Ovary (tissue), 9 donors: Measurements from ENCODE around the gene SSU72. TPM values are rescaled to one million over a fixed set of nuclear protein-coding genes. Genes with fewer than 3 reads are reported as not detected.
A peak's percentile ranks its signal among the peaks of the same experiment; 100 is the strongest.

Experiments
- DNase-seq, 5 donors: peaks; one replicate each; pipeline ENCODE4 v3.0.0-alpha.2; 2019 to 2020
- H3K27ac ChIP-seq, 2 donors: fragments of 200-600 bp; one replicate each; pipeline versions ENCODE4 v1.5.1 to v1.8.0; 2019 to 2022
- H3K27me3 ChIP-seq: fragments of 200-600 bp; one replicate; pipeline ENCODE4 v1.8.0; 2022
- H3K36me3 ChIP-seq: fragments of 200-600 bp; sonication (generic); one replicate; pipeline ENCODE4 v1.5.1; 2019
- H3K4me1 ChIP-seq: one replicate; pipeline ENCODE4 v1.8.1; 2013; ENCODE audit warnings: mild to moderate bottlenecking, moderate library complexity; ENCODE audit not compliant: insufficient read depth
- H3K4me3 ChIP-seq: fragments of 200-600 bp; sonication (generic); one replicate; pipeline ENCODE4 v1.5.1; 2017
- H3K9me3 ChIP-seq, 2 donors: fragments of 200-600 bp in 1 of 2; sonication (generic) in 1 of 2; one replicate each; pipeline versions ENCODE4 v1.5.1 to v1.8.1; 2013 to 2019; ENCODE audit warnings: mild to moderate bottlenecking in 1 of 2, moderate library complexity in 1 of 2
- EP300 ChIP-seq: sonication (generic); formaldehyde crosslinking; IDR thresholded peaks from one replicate; pipeline ENCODE4 v1.6.1; 2017; ENCODE audit warnings: antibody characterized with exemption
- POLR2A ChIP-seq: fragments of 450-650 bp; IDR thresholded peaks from one replicate; pipeline ENCODE4 v1.6.1; 2017; ENCODE audit warnings: antibody characterized with exemption, mild to moderate bottlenecking, moderate library complexity
- WGBS, 3 donors: extraction: QIAGEN DNeasy Blood & Tissue Kit in 1 of 3; methylation state at CpG; one replicate each; pipeline versions ENCODE4 v1.1.5 to v1.1.7; 2013 to 2017; 5-methylcytosine and 5-hydroxymethylcytosine counted together
- intact Hi-C, 4 donors: fragments of 100-400 bp; cut with DNase I; formaldehyde crosslinking; loops; one replicate each; pipeline versions ENCODE4 v1.11.0 to v1.15.1; 2022 to 2023
- polyA plus RNA-seq, 2 donors: library from polyadenylated mRNA; stranded (reverse); fragments of 200-250 nt in 1 of 2; fragments of 350-450 nt in 1 of 2; fragmentation: Illumina TruSeq in 1 of 2; extraction: RNeasy Lipid Tissue Mini Kit (QIAGEN cat#74804) in 1 of 2; gene quantifications; one replicate each; pipeline ENCODE4 v1.2.3, GENCODE V29; 2013 to 2014
- total RNA-seq, 7 donors: library from RNA; depleted of rRNA in 2 of 7; stranded (reverse); fragments of >200 nt in 2 of 7; fragmentation: NEBNext Ultra II Directional in 3 of 7; extraction: Animal tissue kit (Norgen Biotek cat#: 25700) in 3 of 7; gene quantifications; one replicate each; pipeline versions ENCODE4 v1.1.0 to v1.2.4, GENCODE V29; 2016 to 2023
- TF ChIP-seq, protein P1 (sequence below), 3 donors: fragments of 450-650 bp in 2 of 3; fragments of 200-600 bp in 1 of 3; IDR thresholded peaks; one replicate each; pipeline versions ENCODE4 v1.5.1 to v1.8.0; 2016 to 2022; ENCODE audit warnings: antibody characterized with exemption in 3 of 3, mild to moderate bottlenecking in 1 of 3
- donor health status: DM: no; HTN: no; CAD: no; lungs with moderate emphysema.
- donor health status: DM: no; HTN: no; CAD: no.
- donor health status: Bipolar disorder and iron deficiency.
- donor health status: DM: yes; HTN: yes; CAD: no.
- donor health status: DM: no; HTN: no; CAD: no.
- donor health status: DM: yes; HTN: yes; CAD: no.

The SSU72 gene
- total and polyA plus RNA-seq, 9 donors = 72.3 to 119 (median 110) TPM

DNA sequence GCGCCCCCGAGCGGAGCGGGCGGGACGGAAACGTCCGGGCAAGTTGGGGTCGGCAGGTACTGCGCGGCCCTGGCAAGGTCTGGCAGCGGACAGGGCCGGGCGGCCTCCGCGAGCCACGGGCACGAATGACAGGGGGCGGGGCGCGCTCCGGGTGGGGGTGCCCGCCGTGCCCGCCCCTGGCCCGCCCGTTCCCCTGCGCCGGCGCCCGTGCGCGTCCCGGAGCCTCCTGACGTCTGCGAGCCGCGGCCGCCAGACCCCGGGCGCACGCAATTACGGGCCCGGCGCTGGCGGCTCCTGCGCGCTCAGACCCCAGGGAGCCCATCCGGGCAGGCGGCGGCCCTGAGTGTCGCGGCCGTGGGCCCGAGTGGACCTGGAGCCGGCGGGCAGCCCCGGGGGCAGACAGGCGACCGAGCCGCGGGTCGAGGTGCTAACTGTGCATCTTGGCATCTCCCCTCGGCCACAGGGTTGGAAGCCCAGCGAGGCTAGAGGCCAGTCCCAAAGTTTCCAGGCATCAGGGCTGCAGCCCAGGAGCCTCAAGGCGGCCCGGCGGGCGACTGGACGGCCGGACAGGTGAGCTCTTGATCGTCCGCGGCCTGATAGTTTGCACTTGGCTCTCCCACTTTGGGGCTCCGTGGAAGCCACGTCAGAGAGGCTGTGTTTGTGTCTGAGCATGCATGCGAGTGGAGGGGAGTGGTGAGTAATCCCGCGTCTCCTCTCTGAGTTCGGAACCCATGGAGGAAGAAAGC is 41.6 kb upstream of the SSU72 start:
- intact Hi-C loops = no loop called here
- peaks cover 15% of the 10 kb centered on the region for H3K4me1 ChIP-seq
- H3K27ac ChIP-seq = peak overlapping the region; percentile 100
- H3K36me3 ChIP-seq = no peaks in the 10 kb centered on the region
- peak overlapping the region; percentile 92 for H3K4me3 ChIP-seq
- H3K9me3 ChIP-seq = no peaks in the 10 kb centered on the region
- no peak for TF ChIP-seq EP300
- TF ChIP-seq, protein P1, sequence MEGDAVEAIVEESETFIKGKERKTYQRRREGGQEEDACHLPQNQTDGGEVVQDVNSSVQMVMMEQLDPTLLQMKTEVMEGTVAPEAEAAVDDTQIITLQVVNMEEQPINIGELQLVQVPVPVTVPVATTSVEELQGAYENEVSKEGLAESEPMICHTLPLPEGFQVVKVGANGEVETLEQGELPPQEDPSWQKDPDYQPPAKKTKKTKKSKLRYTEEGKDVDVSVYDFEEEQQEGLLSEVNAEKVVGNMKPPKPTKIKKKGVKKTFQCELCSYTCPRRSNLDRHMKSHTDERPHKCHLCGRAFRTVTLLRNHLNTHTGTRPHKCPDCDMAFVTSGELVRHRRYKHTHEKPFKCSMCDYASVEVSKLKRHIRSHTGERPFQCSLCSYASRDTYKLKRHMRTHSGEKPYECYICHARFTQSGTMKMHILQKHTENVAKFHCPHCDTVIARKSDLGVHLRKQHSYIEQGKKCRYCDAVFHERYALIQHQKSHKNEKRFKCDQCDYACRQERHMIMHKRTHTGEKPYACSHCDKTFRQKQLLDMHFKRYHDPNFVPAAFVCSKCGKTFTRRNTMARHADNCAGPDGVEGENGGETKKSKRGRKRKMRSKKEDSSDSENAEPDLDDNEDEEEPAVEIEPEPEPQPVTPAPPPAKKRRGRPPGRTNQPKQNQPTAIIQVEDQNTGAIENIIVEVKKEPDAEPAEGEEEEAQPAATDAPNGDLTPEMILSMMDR (IDR thresholded peaks at IDR 0.05) = no peak
- WGBS, 3 donors = 2 to 6% (median 3%) methylated on average over 25 to 80 of the region's 80 CpGs
- DNase-seq = peak in 1 of 5 donors; percentile 53
- no peaks in the 10 kb centered on the region for H3K27me3 ChIP-seq

- Histone ChIP-seq H3K4me3 (peak within 1 kb of the TSS; percentile 92), H3K4me1 (peaks cover 15% of the 10 kb centered on the region), H3K27me3 (no peaks in the 10 kb centered on the region), H3K27ac (peak within 1 kb of the TSS; percentile 100), H3K9me3 (no peaks in the 10 kb centered on the region), H3K36me3 (no peaks in the 10 kb centered on the region)
- peak; percentile 82 for TF ChIP-seq POLR2A
- no peak for TF ChIP-seq EP300
- TF ChIP-seq, protein P1 (IDR thresholded peaks at IDR 0.05) = peak in 1 of 3 donors; percentile 25
- 0 to 1% (median 0%) methylated on average over 21 to 107 of the region's 107 CpGs for WGBS, 3 donors
- intact Hi-C loops = no loop called here
- DNase-seq = peak; percentile 94 to 98 (median 96)
These were observed 40.8 kb upstream of the SSU72 start, which contains the start of gene MIB2 for GRCh38 chr1:1615256-1616044. TSS of gene MIB2 (plus strand) at chr1:1615500. CDS start at chr1:1623453, 7,953 bp downstream.

GRCh38 chr1:1614954-1615255 is 40.2 kb upstream of the SSU72 start:
- peak overlapping the region; percentile 100 for H3K27ac ChIP-seq
- peak overlapping the region; percentile 92 for H3K4me3 ChIP-seq
- H3K27me3 ChIP-seq = no peaks in the 10 kb centered on the region
- H3K36me3 ChIP-seq = no peaks in the 10 kb centered on the region
- 0% methylated on average over 23 of the region's 23 CpGs for WGBS, 3 donors
- TF ChIP-seq, protein P1 (IDR thresholded peaks at IDR 0.05) = no peak
- TF ChIP-seq POLR2A (no peak), EP300 (no peak)
- DNase-seq = no peak
- H3K9me3 ChIP-seq = no peaks in the 10 kb centered on the region
- H3K4me1 ChIP-seq = peaks cover 15% of the 10 kb centered on the region
- intact Hi-C loops = no loop called here

- WGBS, 3 donors = 2 to 11% (median 2%) methylated on average over 30 of the region's 30 CpGs
- Histone ChIP-seq H3K4me3 (peak overlapping the region; percentile 92), H3K36me3 (no peaks in the 10 kb centered on the region), H3K9me3 (no peaks in the 10 kb centered on the region), H3K27me3 (no peaks in the 10 kb centered on the region), H3K4me1 (peaks cover 15% of the 10 kb centered on the region), H3K27ac (peak overlapping the region in 1 of 2 donors; percentile 100)
- DNase-seq = peak in 4 of 5 donors; percentile 51 to 73 (median 63)
- intact Hi-C loops = no loop called here
- TF ChIP-seq EP300 = no peak
- TF ChIP-seq, protein P1 (IDR thresholded peaks at IDR 0.05) = no peak
- TF ChIP-seq POLR2A = no peak
These were observed 39.7 kb upstream of the SSU72 start for GRCh38 chr1:1614204-1614953.
